ENCODE results near the gene TMC8.

Gene TMC8

DNA sequence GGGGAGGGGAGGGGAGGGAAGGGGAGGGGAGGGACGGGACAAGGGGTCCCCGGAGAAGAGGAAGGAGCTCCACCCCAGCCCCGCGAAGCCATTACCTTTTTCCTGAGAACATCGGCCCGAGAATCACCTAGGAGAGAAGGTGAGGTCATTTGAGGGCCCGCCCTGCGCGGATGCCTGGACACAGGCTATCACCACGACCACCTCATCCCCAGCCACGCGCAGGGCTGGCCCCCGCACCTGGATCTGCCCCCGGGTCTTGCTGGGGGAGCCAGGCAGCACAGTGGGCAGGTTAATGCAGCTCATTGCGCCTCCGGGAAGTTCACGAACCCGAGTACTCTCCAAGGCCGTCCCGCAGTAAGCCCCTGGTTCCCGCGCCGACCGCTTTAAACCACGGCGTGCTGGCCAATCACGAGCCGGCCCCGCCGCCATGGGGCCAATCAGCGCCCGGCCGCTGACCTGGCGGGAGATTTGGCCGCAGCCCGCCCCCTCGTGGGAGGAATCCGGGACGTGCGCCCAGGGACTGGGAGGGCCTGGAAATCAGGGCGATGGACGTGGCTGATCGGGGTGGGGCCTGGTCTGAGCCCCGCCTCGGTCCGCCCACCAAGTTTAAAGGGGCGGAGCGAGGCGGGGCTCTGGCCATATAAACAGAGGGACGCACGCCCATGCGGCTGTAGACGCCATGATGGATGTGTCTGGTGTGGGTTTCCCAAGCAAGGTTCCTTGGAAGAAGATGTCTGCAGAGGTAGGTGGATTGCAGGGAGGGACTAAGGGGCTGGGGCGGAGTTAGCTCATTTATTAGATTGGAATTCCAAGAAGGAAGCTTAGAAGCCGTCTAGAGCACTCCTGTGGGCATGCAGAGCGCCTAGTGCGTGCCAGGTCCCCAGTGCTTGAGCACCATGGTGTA lies 56.4 kb downstream of the TMC8 start, which contains the start of the genes AFMID and TK1:
Gene AFMID, plus strand, starts transcription at position 671 of the 904 bp plus-strand sequence. Its CDS starts 9 bp downstream, at position 680.
Gene TK1, minus strand, starts transcription at position 361 of the 904 bp plus-strand sequence. Its CDS starts 58 bp downstream, at position 303.
- peak within 1 kb of the TSS; percentile 74 for H3K4me3 ChIP-seq (ENCODE audit: low read depth, low read length)
- DNase-seq (ENCODE audit: low read depth): peak; percentile 96
- TF ChIP-seq, protein P1, sequence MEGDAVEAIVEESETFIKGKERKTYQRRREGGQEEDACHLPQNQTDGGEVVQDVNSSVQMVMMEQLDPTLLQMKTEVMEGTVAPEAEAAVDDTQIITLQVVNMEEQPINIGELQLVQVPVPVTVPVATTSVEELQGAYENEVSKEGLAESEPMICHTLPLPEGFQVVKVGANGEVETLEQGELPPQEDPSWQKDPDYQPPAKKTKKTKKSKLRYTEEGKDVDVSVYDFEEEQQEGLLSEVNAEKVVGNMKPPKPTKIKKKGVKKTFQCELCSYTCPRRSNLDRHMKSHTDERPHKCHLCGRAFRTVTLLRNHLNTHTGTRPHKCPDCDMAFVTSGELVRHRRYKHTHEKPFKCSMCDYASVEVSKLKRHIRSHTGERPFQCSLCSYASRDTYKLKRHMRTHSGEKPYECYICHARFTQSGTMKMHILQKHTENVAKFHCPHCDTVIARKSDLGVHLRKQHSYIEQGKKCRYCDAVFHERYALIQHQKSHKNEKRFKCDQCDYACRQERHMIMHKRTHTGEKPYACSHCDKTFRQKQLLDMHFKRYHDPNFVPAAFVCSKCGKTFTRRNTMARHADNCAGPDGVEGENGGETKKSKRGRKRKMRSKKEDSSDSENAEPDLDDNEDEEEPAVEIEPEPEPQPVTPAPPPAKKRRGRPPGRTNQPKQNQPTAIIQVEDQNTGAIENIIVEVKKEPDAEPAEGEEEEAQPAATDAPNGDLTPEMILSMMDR (IDR thresholded peaks at IDR 0.05; ENCODE audit: control insufficient read depth, extremely low read depth, insufficient read depth): peak; percentile 52
